IMR-90 (cell line): Measurements from ENCODE around the gene DMAC2. TPM values are rescaled to one million over a fixed set of nuclear protein-coding genes. Genes with fewer than 3 reads are reported as not detected.

ENCODE experiments used
- ATAC-seq: fragments of 200-7000 bp; cut with Tn5 transposase; 2 replicates; pipeline ENCODE4 v1.9.1; 2020; ENCODE audit warnings: low read depth, mild to moderate bottlenecking, moderate library complexity
- BruUV-seq: library from RNA; stranded (reverse); fragments of 400-500 nt; replicated peaks from 2 replicates; lab custom pipeline; 2021; lab: Mats Ljungman, UMichigan
- CTCF ChIA-PET: fragments of 300-600 bp; formaldehyde crosslinking; extraction: SDS; loops from one replicate; lab custom pipeline; 2021; ENCODE audit warnings: antibody characterized with exemption; lab: Yijun Ruan, JAX
- POLR2A ChIA-PET: fragments of 300-600 bp; sonication (Branson Sonifier 250); formaldehyde crosslinking; loops from one replicate; lab custom pipeline; 2022; ENCODE audit warnings: antibody characterized with exemption; ENCODE audit not compliant: unreplicated experiment; lab: Charles Lee
- DNase-seq: peaks from one replicate; pipeline ENCODE4 v3.0.0; 2013
- H2AFZ ChIP-seq: replicated peaks from 2 replicates; pipeline ENCODE3; 2013; ENCODE audit warnings: low read length, mild to moderate bottlenecking; ENCODE audit not compliant: poor library complexity
- H2AK5ac ChIP-seq: 2 replicates; pipeline ENCODE4 v1.6.1; 2013; ENCODE audit warnings: low read depth, low read length, inconsistent platforms
- H2AK9ac ChIP-seq: replicated peaks from 2 replicates; pipeline ENCODE3; 2013; ENCODE audit warnings: mild to moderate bottlenecking, low read depth, low read length, moderate library complexity; ENCODE audit not compliant: poor library complexity
- H2BK120ac ChIP-seq: 2 replicates; pipeline ENCODE4 v1.6.1; 2013; ENCODE audit warnings: low read depth, low read length, inconsistent platforms
- H2BK15ac ChIP-seq: 3 replicates; pipeline ENCODE4 v1.6.1; 2013; ENCODE audit warnings: low read depth, low read length, inconsistent platforms
- H2BK20ac ChIP-seq: 2 replicates; pipeline ENCODE4 v1.6.1; 2013; ENCODE audit warnings: low read depth, mild to moderate bottlenecking, inconsistent platforms, low read length, moderate library complexity
- H2BK5ac ChIP-seq: 2 replicates; pipeline ENCODE4 v1.6.1; 2013; ENCODE audit warnings: mild to moderate bottlenecking, low read depth, low read length, inconsistent platforms; ENCODE audit not compliant: poor library complexity, severe bottlenecking
- H3K14ac ChIP-seq: replicated peaks from 2 replicates; pipeline ENCODE4 v1.6.1; 2013; ENCODE audit warnings: low read depth, low read length, inconsistent platforms
- H3K18ac ChIP-seq: 2 replicates; pipeline ENCODE4 v1.6.1; 2013; ENCODE audit warnings: low read depth, low read length, control low read depth
- H3K23ac ChIP-seq: 2 replicates; pipeline ENCODE4 v1.6.1; 2013; ENCODE audit warnings: low read depth, low read length, inconsistent platforms
- H3K27ac ChIP-seq: 2 replicates; pipeline ENCODE4 v1.5.1; 2013; ENCODE audit warnings: mild to moderate bottlenecking, control low read depth, low read length; ENCODE audit not compliant: insufficient read depth
- H3K27me3 ChIP-seq: 2 replicates; pipeline ENCODE4 v1.6.1; 2013; ENCODE audit warnings: low read length; ENCODE audit not compliant: control insufficient read depth, insufficient read depth
- H3K36me3 ChIP-seq: 2 replicates; pipeline ENCODE4 v1.6.1; 2013; ENCODE audit warnings: low read length, mixed read lengths; ENCODE audit not compliant: control insufficient read depth, insufficient read depth
- H3K4ac ChIP-seq: 2 replicates; pipeline ENCODE4 v1.6.1; 2013; ENCODE audit warnings: low read depth, low read length, inconsistent platforms
- H3K4me1 ChIP-seq: 2 replicates; pipeline ENCODE4 v1.6.1; 2013; ENCODE audit warnings: low read length, mixed read lengths; ENCODE audit not compliant: control insufficient read depth, insufficient read depth
- H3K4me2 ChIP-seq: 2 replicates; pipeline ENCODE4 v1.6.1; 2013; ENCODE audit warnings: low read depth, mild to moderate bottlenecking, control low read depth, low read length, moderate library complexity
- H3K4me3 ChIP-seq: 2 replicates; pipeline ENCODE4 v1.5.1; 2013; ENCODE audit warnings: low read depth, mild to moderate bottlenecking, control low read depth, low read length, moderate library complexity; ENCODE audit not compliant: insufficient read depth
- H3K56ac ChIP-seq: 2 replicates; pipeline ENCODE4 v1.6.1; 2013; ENCODE audit warnings: low read length, inconsistent platforms; ENCODE audit not compliant: insufficient read depth; ENCODE audit errors: extremely low read depth
- H3K79me1 ChIP-seq, 2 experiments: 2 replicates each; pipeline ENCODE4 v1.6.1; 2013; ENCODE audit warnings: low read length in 2 of 2, inconsistent platforms in 1 of 2, low read depth in 1 of 2
- H3K9ac ChIP-seq: 2 replicates; pipeline ENCODE4 v1.6.1; 2013; ENCODE audit warnings: low read depth, low read length, control low read depth
- H3K9me1 ChIP-seq: 2 replicates; pipeline ENCODE4 v1.6.1; 2013; ENCODE audit warnings: low read length, inconsistent platforms; ENCODE audit not compliant: insufficient read depth
- H3K9me3 ChIP-seq: 2 replicates; pipeline ENCODE4 v1.6.1; 2013; ENCODE audit warnings: low read length; ENCODE audit not compliant: control insufficient read depth, insufficient read depth
- H4K20me1 ChIP-seq: 2 replicates; pipeline ENCODE4 v1.6.1; 2013; ENCODE audit warnings: low read length, inconsistent platforms; ENCODE audit not compliant: insufficient read depth
- H4K5ac ChIP-seq: 2 replicates; pipeline ENCODE4 v1.6.1; 2013; ENCODE audit warnings: mild to moderate bottlenecking, low read depth, low read length, control low read depth
- H4K8ac ChIP-seq, 2 experiments: 2 replicates each; pipeline ENCODE4 v1.6.1; 2013; ENCODE audit warnings: low read depth in 2 of 2, low read length in 2 of 2, control low read depth in 1 of 2, inconsistent platforms in 1 of 2
- H4K91ac ChIP-seq: 2 replicates; pipeline ENCODE4 v1.6.1; 2013; ENCODE audit warnings: low read depth, low read length, inconsistent platforms; ENCODE audit not compliant: insufficient read depth
- BHLHE40 ChIP-seq: fragments of 150-350 bp; IDR thresholded peaks from 2 replicates; pipeline ENCODE4 v1.6.1; 2016; ENCODE audit warnings: mild to moderate bottlenecking, low read depth, low read length
- CEBPB ChIP-seq: IDR thresholded peaks from 2 replicates; pipeline ENCODE4 v1.6.1; 2012; ENCODE audit warnings: low read depth, low read length, improper control_type of control experiment
- CHD1 ChIP-seq: IDR thresholded peaks from 2 replicates; pipeline ENCODE4 v1.6.1; 2012; ENCODE audit warnings: low read depth, low read length, improper control_type of control experiment
- MAFK ChIP-seq: IDR thresholded peaks from 2 replicates; pipeline ENCODE4 v1.6.1; 2012; ENCODE audit warnings: low read depth, low read length, improper control_type of control experiment
- NFE2L2 ChIP-seq: fragments of 150-350 bp; IDR thresholded peaks from 2 replicates; pipeline ENCODE4 v1.6.1; 2016; ENCODE audit warnings: low read depth, mild to moderate bottlenecking, low read length
- POLR2A ChIP-seq: IDR thresholded peaks from 2 replicates; pipeline ENCODE4 v1.6.1; 2012; ENCODE audit warnings: mild to moderate bottlenecking, low read depth, low read length
- RFX5 ChIP-seq: IDR thresholded peaks from 2 replicates; pipeline ENCODE4 v1.8.0; 2012; ENCODE audit warnings: low read depth, mild to moderate bottlenecking, low read length, moderate library complexity
- WGBS, 2 experiments: methylation state at CpG; one replicate each; pipeline versions ENCODE4 v1.1.5 to v1.1.7; 2013; ENCODE audit warnings: missing lambda C conversion rate in 2 of 2; ENCODE audit not compliant: insufficient read length in 1 of 2; ENCODE audit errors: extremely low coverage in 2 of 2; 5-methylcytosine and 5-hydroxymethylcytosine counted together
- dilution Hi-C: fragments of 300-500 bp; cut with HindIII; formaldehyde crosslinking; loops from one replicate; pipeline ENCODE4 v1.14.3; 2018; ENCODE audit warnings: low sequenced_read_pairs; ENCODE audit not compliant: unreplicated experiment
- in situ Hi-C: fragments of 300-500 bp; cut with MboI; formaldehyde crosslinking; loops from 3 replicates; pipeline ENCODE4 v1.14.3; 2019; ENCODE audit warnings: low sequenced_read_pairs, inconsistent platforms, mixed read lengths
- intact Hi-C: fragments of 100-400 bp; cut with micrococcal nuclease; formaldehyde crosslinking; loops from 2 replicates; pipeline ENCODE4 v1.10.0; 2022
- polyA plus RNA-seq, 3 experiments: library from polyadenylated mRNA; depleted of rRNA; stranded (reverse); fragments of >200 nt; gene quantifications; 2 replicates each; pipeline ENCODE4 v1.2.3, GENCODE V29; 2012; ENCODE audit warnings: low replicate concordance in 1 of 3
- total RNA-seq: library from RNA; depleted of rRNA; stranded (reverse); fragments of >200 nt; gene quantifications from 2 replicates; pipeline ENCODE4 v1.2.3, GENCODE V29; 2012
- TF ChIP-seq, protein P1 (sequence below): fragments of 150-350 bp; IDR thresholded peaks from 2 replicates; pipeline ENCODE4 v1.6.1; 2016; ENCODE audit warnings: low read depth, mild to moderate bottlenecking, low read length, moderate library complexity, borderline replicate concordance
- TF ChIP-seq, protein P2 (sequence below): conservative IDR thresholded peaks from 2 replicates; pipeline ENCODE4 v1.5.1; 2012; ENCODE audit warnings: mild to moderate bottlenecking, low read depth, low read length, improper control_type of control experiment
- TF ChIP-seq, protein P3 (sequence below): fragments of 150-350 bp; IDR thresholded peaks from 2 replicates; pipeline ENCODE4 v1.6.1; 2017; ENCODE audit warnings: mild to moderate bottlenecking, antibody characterized with exemption, low read length, low read depth

The DMAC2 gene
- total and polyA plus RNA-seq, 2 of the 4 experiments (the other 2 are of a cell fraction): 52.5 to 72.2 TPM

DNA sequence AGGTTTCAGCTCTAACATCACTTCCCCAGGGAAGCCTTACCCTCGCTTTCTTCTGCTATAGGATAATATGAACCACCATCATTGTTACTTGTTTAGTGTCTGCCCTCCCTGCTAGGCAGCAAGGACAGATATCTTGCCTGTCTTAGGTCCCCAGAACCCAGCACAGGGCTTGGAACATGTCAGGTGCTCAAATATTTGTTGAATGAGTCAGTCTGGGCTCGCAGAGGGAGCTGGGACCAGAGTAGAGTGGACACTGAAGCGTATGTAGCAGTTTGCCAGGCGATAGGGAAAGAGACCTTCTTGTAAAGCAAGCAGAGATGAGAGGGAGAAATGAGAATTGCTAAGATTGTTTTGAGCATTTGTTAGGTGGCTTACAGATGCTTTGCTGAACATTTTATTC is 30.4 kb downstream of the DMAC2 start:
- POLR2A ChIA-PET: no interaction called here
- H2BK5ac ChIP-seq: no peak overlapping the region
- WGBS, 2 experiments: 60% methylated on average over 2 of the region's 4 CpGs; no CpG with 5 or more reads in 1 of the 2 experiments

More for the DNA sequence above, 30.4 kb downstream of the DMAC2 start:
- Histone ChIP-seq H3K56ac (no peak overlapping the region), H3K9ac (no peak overlapping the region), H4K20me1 (no peaks in the 10 kb centered on the region), H2BK15ac (no peak overlapping the region), H2AK5ac (no peak overlapping the region), H3K4ac (no peak overlapping the region), H3K79me1 (peaks cover 0 to 5% of the 10 kb centered on the region in 2 experiments; a peak in 3 of 4 replicates), H2BK20ac (no peak overlapping the region), H3K4me3 (no peak overlapping the region), H4K91ac (no peak overlapping the region), H3K36me3 (peaks cover 24% of the 10 kb centered on the region), H3K14ac (no peak overlapping the region), H2AK9ac (no peak overlapping the region), H3K27me3 (no peaks in the 10 kb centered on the region), H3K18ac (no peak overlapping the region), H3K23ac (no peak overlapping the region), H4K5ac (no peak overlapping the region), H3K9me3 (no peaks in the 10 kb centered on the region), H3K27ac (no peak overlapping the region), H3K4me1 (peaks cover 4% of the 10 kb centered on the region), H3K9me1 (peaks cover 4% of the 10 kb centered on the region; the same call in 1 of the 2 replicates), H3K4me2 (no peak overlapping the region), H4K8ac (no peak overlapping the region), H2AFZ (no peak overlapping the region), H2BK120ac (no peak overlapping the region)
- ATAC-seq (peak; percentile 65), DNase-seq (peak; percentile 40)
- intact Hi-C loops: no loop called here
- CTCF ChIA-PET: no interaction called here
- dilution Hi-C loops: no loop called here
- in situ Hi-C loops: no loop called here
- BruUV-seq: no TSS peak
- no peak for TF ChIP-seq CHD1
- no peak for TF ChIP-seq BHLHE40
- no peak for TF ChIP-seq MAFK
- TF ChIP-seq, protein P1, sequence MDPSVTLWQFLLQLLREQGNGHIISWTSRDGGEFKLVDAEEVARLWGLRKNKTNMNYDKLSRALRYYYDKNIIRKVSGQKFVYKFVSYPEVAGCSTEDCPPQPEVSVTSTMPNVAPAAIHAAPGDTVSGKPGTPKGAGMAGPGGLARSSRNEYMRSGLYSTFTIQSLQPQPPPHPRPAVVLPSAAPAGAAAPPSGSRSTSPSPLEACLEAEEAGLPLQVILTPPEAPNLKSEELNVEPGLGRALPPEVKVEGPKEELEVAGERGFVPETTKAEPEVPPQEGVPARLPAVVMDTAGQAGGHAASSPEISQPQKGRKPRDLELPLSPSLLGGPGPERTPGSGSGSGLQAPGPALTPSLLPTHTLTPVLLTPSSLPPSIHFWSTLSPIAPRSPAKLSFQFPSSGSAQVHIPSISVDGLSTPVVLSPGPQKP: no peak
- no peak for TF ChIP-seq CEBPB
- no peak for TF ChIP-seq NFE2L2
- TF ChIP-seq, protein P2, sequence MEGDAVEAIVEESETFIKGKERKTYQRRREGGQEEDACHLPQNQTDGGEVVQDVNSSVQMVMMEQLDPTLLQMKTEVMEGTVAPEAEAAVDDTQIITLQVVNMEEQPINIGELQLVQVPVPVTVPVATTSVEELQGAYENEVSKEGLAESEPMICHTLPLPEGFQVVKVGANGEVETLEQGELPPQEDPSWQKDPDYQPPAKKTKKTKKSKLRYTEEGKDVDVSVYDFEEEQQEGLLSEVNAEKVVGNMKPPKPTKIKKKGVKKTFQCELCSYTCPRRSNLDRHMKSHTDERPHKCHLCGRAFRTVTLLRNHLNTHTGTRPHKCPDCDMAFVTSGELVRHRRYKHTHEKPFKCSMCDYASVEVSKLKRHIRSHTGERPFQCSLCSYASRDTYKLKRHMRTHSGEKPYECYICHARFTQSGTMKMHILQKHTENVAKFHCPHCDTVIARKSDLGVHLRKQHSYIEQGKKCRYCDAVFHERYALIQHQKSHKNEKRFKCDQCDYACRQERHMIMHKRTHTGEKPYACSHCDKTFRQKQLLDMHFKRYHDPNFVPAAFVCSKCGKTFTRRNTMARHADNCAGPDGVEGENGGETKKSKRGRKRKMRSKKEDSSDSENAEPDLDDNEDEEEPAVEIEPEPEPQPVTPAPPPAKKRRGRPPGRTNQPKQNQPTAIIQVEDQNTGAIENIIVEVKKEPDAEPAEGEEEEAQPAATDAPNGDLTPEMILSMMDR: no peak
- no peak for TF ChIP-seq POLR2A
- no peak for TF ChIP-seq RFX5
- TF ChIP-seq, protein P3, sequence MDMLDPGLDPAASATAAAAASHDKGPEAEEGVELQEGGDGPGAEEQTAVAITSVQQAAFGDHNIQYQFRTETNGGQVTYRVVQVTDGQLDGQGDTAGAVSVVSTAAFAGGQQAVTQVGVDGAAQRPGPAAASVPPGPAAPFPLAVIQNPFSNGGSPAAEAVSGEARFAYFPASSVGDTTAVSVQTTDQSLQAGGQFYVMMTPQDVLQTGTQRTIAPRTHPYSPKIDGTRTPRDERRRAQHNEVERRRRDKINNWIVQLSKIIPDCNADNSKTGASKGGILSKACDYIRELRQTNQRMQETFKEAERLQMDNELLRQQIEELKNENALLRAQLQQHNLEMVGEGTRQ: no peak
